ENCODE data around the gene SMYD3.

Gene SMYD3

DNA sequence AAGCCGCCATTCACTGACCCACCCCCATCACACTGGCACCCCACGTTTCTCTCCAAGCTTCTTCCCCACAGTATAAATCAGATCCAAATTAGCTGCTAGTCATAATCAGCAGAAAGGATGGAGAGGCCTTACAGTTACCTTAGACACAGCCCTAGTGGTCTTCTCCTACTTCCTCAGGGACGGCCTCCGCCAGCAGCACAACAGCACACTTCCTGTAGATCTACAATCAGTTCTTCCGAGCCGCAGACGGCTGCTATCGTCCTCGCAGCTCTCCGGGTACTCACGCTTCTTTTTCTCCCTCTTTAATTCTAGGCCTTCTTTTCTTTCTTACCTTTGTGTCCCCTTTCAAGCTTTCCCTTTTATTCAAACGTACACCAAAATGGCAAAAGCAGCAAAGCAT is 313.5 kb downstream of the SMYD3 start:
- TF ChIP-seq ZFX (IDR thresholded peaks at IDR 0.05) = no peak
- TF ChIP-seq, protein P1, sequence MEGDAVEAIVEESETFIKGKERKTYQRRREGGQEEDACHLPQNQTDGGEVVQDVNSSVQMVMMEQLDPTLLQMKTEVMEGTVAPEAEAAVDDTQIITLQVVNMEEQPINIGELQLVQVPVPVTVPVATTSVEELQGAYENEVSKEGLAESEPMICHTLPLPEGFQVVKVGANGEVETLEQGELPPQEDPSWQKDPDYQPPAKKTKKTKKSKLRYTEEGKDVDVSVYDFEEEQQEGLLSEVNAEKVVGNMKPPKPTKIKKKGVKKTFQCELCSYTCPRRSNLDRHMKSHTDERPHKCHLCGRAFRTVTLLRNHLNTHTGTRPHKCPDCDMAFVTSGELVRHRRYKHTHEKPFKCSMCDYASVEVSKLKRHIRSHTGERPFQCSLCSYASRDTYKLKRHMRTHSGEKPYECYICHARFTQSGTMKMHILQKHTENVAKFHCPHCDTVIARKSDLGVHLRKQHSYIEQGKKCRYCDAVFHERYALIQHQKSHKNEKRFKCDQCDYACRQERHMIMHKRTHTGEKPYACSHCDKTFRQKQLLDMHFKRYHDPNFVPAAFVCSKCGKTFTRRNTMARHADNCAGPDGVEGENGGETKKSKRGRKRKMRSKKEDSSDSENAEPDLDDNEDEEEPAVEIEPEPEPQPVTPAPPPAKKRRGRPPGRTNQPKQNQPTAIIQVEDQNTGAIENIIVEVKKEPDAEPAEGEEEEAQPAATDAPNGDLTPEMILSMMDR (conservative IDR thresholded peaks at IDR 0.05) = no peak
- no peak overlapping the region for H3K27ac ChIP-seq

DNA sequence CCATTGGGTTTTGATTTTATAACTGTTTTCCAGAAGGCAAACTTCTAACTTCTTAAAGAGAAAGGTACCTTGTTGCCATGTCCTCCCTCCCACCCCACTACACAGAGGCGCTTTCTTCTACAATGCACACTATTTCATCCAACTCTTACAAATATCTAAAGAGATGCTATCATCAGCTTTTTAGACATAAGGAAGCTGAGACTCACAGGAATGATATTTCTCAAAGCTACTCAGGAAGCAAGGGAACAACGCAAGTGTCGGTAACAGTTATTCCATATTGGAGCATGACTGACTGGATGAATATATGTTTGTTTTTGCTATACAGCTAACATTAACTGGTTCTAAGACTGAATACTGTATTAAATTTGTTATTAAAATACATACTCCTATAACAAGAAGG is 318.0 kb downstream of the SMYD3 start:
- no peak overlapping the region for H3K27ac ChIP-seq
- TF ChIP-seq, protein P1 (conservative IDR thresholded peaks at IDR 0.05) = no peak
- no peak for TF ChIP-seq ZFX (IDR thresholded peaks at IDR 0.05)

DNA sequence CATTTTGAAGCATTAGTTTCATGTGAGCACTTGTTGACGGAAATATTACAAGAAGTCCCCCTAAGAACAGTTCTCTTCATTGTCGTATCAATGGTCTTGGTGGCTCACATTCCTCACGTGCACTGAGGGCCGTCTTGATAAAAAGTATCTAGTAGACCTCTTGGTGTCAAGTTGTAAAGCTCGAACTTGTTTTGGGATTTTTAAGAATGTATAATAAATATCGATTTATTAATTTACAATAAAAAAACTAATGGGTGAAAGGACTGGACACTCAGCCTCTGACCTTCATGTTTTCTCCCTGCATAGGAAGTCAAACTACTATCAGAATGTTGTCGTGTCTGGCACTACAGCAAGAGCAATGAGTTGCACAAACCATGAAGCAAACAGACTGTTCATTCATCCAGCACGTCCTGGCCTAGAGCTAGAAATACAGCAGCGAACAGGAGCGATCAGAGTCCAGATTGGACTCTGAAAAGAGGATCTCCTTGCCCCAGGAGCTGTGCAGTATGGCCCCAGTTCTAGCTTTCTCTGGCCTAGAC is 319.2 kb downstream of the SMYD3 start:
- TF ChIP-seq ZFX (IDR thresholded peaks at IDR 0.05) = no peak
- TF ChIP-seq, protein P1 (conservative IDR thresholded peaks at IDR 0.05) = no peak
- no peak overlapping the region for H3K27ac ChIP-seq

GRCh38 chr1:246184503-246184902 is 322.6 kb downstream of the SMYD3 start:
- TF ChIP-seq, protein P1 (conservative IDR thresholded peaks at IDR 0.05) = no peak
- no peak for TF ChIP-seq ZFX (IDR thresholded peaks at IDR 0.05)
- no peak overlapping the region for H3K27ac ChIP-seq

- no peak for TF ChIP-seq ZFX (IDR thresholded peaks at IDR 0.05)
- TF ChIP-seq, protein P1 (conservative IDR thresholded peaks at IDR 0.05) = no peak
- H3K27ac ChIP-seq = no peak overlapping the region
Observed at GRCh38 chr1:246182149-246182851, 324.8 kb downstream of the SMYD3 start.

- no peak for TF ChIP-seq ZFX (IDR thresholded peaks at IDR 0.05)
- no peak overlapping the region for H3K27ac ChIP-seq
Observed at GRCh38 chr1:246181241-246181640, 325.8 kb downstream of the SMYD3 start.

DNA sequence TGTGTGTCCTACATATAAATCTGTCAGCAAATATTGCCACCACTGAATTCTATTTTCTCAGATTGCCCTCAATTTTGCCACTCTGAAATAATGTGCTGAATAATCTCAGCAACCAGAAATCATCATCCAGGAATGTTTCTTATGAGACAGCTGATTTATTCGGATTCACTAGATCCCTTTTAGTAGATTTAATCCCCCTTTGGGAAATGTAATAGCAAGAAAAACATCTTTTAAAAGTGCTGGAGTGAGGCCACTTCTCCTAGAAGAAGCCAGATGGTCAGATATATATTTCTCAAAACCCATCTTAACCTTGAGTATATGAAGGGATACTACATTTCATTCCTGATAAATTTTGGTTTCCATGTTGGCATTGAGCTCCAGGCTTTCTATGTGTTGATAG is 327.7 kb downstream of the SMYD3 start:
- no peak overlapping the region for H3K27ac ChIP-seq
- TF ChIP-seq, protein P1 (conservative IDR thresholded peaks at IDR 0.05) = no peak
- no peak for TF ChIP-seq ZFX (IDR thresholded peaks at IDR 0.05)

All from C4-2B (cell line).